CD4-positive, alpha-beta T cell treated with Interleukin-12 subunit alpha and Interleukin-12 subunit beta, for 1 hour (primary cell): ENCODE data around the gene RPS6KB1.
A peak's percentile ranks its signal among the peaks of the same experiment; 100 is the strongest.
"Not testable (repeated sequence)": the region's sequence is repeated elsewhere in the genome, so short reads cannot be mapped to it uniquely, and the experiment has no call there.

Experiments
- DNase-seq: peaks from one replicate; pipeline ENCODE4 v3.0.0-alpha.2; 2020

Gene RPS6KB1

GRCh38 chr17:59892924-59893675 is at the start of gene RPS6KB1, which contains the start of gene TUBD1:
Gene RPS6KB1 (plus strand): TSS chr17:59893121. CDS start chr17:59893185, 64 bp downstream.
Gene TUBD1 (minus strand): TSS chr17:59892943. CDS start chr17:59891002, 1,941 bp downstream.
- peak; percentile 99 for DNase-seq

GRCh38 chr17:59844884-59845594 is 47.9 kb upstream of the RPS6KB1 start:
- no peak for DNase-seq

- DNase-seq = peak; percentile 34
Observed at GRCh38 chr17:59845595-59846393, 47.1 kb upstream of the RPS6KB1 start.

- DNase-seq = peak; percentile 68
Observed at GRCh38 chr17:59846394-59847165, 46.3 kb upstream of the RPS6KB1 start.

GRCh38 chr17:59848385-59848668 is 44.6 kb upstream of the RPS6KB1 start:
- DNase-seq = no peak

- no peak for DNase-seq
Observed at GRCh38 chr17:59848778-59849177, 44.1 kb upstream of the RPS6KB1 start.

GRCh38 chr17:59850311-59850710 is 42.6 kb upstream of the RPS6KB1 start:
- not testable (repeated sequence) for DNase-seq

- no peak for DNase-seq
Observed at GRCh38 chr17:59851439-59852375, 41.2 kb upstream of the RPS6KB1 start.

GRCh38 chr17:59852847-59853167 is 40.1 kb upstream of the RPS6KB1 start:
- not testable (repeated sequence) for DNase-seq

GRCh38 chr17:59853168-59853918 is 39.6 kb upstream of the RPS6KB1 start:
- DNase-seq = peak; percentile 74

GRCh38 chr17:59853919-59854729 is 38.8 kb upstream of the RPS6KB1 start:
- not testable (repeated sequence) for DNase-seq

- no peak for DNase-seq
Observed at GRCh38 chr17:59856859-59857794, 35.8 kb upstream of the RPS6KB1 start.

GRCh38 chr17:59858167-59858816 is 34.6 kb upstream of the RPS6KB1 start:
- no peak for DNase-seq

- DNase-seq = no peak
Observed at GRCh38 chr17:59858932-59859331, 34.0 kb upstream of the RPS6KB1 start.

GRCh38 chr17:59859444-59860025 is 33.4 kb upstream of the RPS6KB1 start:
- peak; percentile 62 for DNase-seq

GRCh38 chr17:59863616-59864015 is 29.3 kb upstream of the RPS6KB1 start:
- DNase-seq = no peak

- no peak for DNase-seq
Observed at GRCh38 chr17:59869941-59870218, 23.0 kb upstream of the RPS6KB1 start.

GRCh38 chr17:59870482-59870881 is 22.4 kb upstream of the RPS6KB1 start:
- no peak for DNase-seq
